Fibroblast of skin of right biceps (primary cell): Measurements from ENCODE around the gene SYNGR1.
"Not testable (repeated sequence)": the region's sequence is repeated elsewhere in the genome, so short reads cannot be mapped to it uniquely, and the experiment has no call there.

ENCODE experiments used
- DNase-seq: peaks from one replicate; pipeline ENCODE4 v3.0.0-alpha.2; 2013

Gene SYNGR1

GRCh38 chr22:39317084-39317774 is 32.6 kb upstream of the SYNGR1 start:
- DNase-seq, result no peak

GRCh38 chr22:39317775-39318506 is 31.9 kb upstream of the SYNGR1 start:
- DNase-seq, result peak; percentile 71

GRCh38 chr22:39318507-39319283 is 31.1 kb upstream of the SYNGR1 start:
- DNase-seq, result peak; percentile 56

- peak; percentile 100 for DNase-seq
These were observed 30.3 kb upstream of the SYNGR1 start, which contains the start of gene RPL3 for GRCh38 chr22:39319284-39320022. RPL3 (minus strand) TSS chr22:39319623; CDS start chr22:39319597, 26 bp downstream.

- not testable (repeated sequence) for DNase-seq
These were observed 29.2 kb upstream of the SYNGR1 start for GRCh38 chr22:39320616-39321029.

GRCh38 chr22:39325392-39325932 is 24.3 kb upstream of the SYNGR1 start:
- peak; percentile 60 for DNase-seq

- DNase-seq, result no peak
These were observed 21.6 kb upstream of the SYNGR1 start for GRCh38 chr22:39327995-39328754.

- DNase-seq, result peak; percentile 66
These were observed 19.2 kb upstream of the SYNGR1 start for GRCh38 chr22:39330553-39330952.

- DNase-seq, result peak; percentile 81
These were observed 17.2 kb upstream of the SYNGR1 start for GRCh38 chr22:39332441-39333064.

- no peak for DNase-seq
These were observed 13.4 kb upstream of the SYNGR1 start for GRCh38 chr22:39336411-39336810.

GRCh38 chr22:39339775-39340174 is 10.0 kb upstream of the SYNGR1 start:
- peak; percentile 73 for DNase-seq

- no peak for DNase-seq
These were observed 8.6 kb upstream of the SYNGR1 start for GRCh38 chr22:39341179-39341578.

GRCh38 chr22:39343259-39344045 is 6.3 kb upstream of the SYNGR1 start:
- DNase-seq, result peak; percentile 50

GRCh38 chr22:39344046-39344390 is 5.8 kb upstream of the SYNGR1 start:
- DNase-seq, result no peak

GRCh38 chr22:39345231-39345630 is 4.6 kb upstream of the SYNGR1 start:
- no peak for DNase-seq

- no peak for DNase-seq
These were observed 784 bp upstream of the SYNGR1 start for GRCh38 chr22:39348909-39349505.

GRCh38 chr22:39349506-39349966 is 255 bp upstream of the SYNGR1 start:
- DNase-seq, result peak; percentile 59

- no peak for DNase-seq
These were observed 1.2 kb downstream of the SYNGR1 start for GRCh38 chr22:39350757-39351688.
